Stimulated activated CD8-positive, alpha-beta memory T cell treated with anti-CD3 and anti-CD28 coated beads, Interleukin-15, amount 100 ng/mL, for 48 hours (primary cell): ENCODE measurements around the gene STEAP1B.

Source experiments
- DNase-seq, 2 donors: peaks; one replicate each; pipeline ENCODE4 v3.0.0-alpha.2; 2020; ENCODE audit warnings: low read depth in 2 of 2

STEAP1B gene

DNA sequence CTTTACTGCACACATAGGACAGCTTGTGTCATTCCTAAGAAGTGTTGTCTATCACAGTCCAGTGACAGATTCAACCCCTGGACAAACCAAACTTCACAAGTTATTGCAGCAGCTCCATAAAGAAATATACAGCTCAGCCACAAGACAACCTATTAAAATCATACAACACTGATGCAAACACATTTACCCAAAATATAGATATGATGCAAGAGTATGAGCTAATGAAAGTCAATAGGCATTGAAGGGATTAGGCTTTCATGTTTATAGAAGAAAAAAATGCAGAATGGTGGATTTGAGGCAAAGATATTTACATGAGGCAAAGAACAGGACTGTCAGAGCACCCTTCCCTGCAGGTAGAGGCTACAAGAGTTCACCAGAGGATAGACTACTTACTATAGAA, 128.1 kb downstream of the STEAP1B start:
- no peak for DNase-seq
